K562 (cell line): ENCODE measurements around the gene SIGLEC11. TPM values are rescaled to one million over a fixed set of nuclear protein-coding genes. Genes with fewer than 3 reads are reported as not detected.

Experiments
- BRD4 ChIP-seq: fragments of 200-600 bp; sonication (generic); IDR thresholded peaks from 2 replicates; pipeline ENCODE4 v1.6.1; 2017; ENCODE audit warnings: inconsistent platforms
- BRF1 ChIP-seq: IDR thresholded peaks from 3 replicates; pipeline ENCODE4 v1.6.1; 2011; ENCODE audit warnings: borderline replicate concordance, mild to moderate bottlenecking; ENCODE audit not compliant: insufficient read length; ENCODE audit errors: extremely low read depth
- CTBP1 ChIP-seq: fragments of 450-650 bp; IDR thresholded peaks from 2 replicates; pipeline ENCODE4 v1.6.1; 2016; ENCODE audit warnings: borderline replicate concordance
- HEY1 ChIP-seq: fragments of 250-450 bp; sonication (Bioruptor Pico); IDR thresholded peaks from 2 replicates; pipeline ENCODE4 v1.5.0; 2020; ENCODE audit warnings: mild to moderate bottlenecking, moderate library complexity, borderline replicate concordance
- JUNB ChIP-seq: fragments of 450-650 bp; formaldehyde crosslinking; conservative IDR thresholded peaks from 2 replicates; pipeline ENCODE4 v1.4.0; 2020; ENCODE audit warnings: mild to moderate bottlenecking
- MLX ChIP-seq, 2 experiments: fragments of 450-650 bp in 1 of 2; sonication (generic) in 1 of 2; formaldehyde crosslinking; conservative IDR thresholded peaks; 2 replicates each; pipeline versions ENCODE4 v1.4.0 to v1.8.1; 2020 to 2022; ENCODE audit warnings: mild to moderate bottlenecking in 1 of 2, missing genetic modification reagents in 1 of 2
- NRF1 ChIP-seq, 2 experiments: fragments of 450-650 bp; IDR thresholded peaks in 1 of 2; conservative IDR thresholded peaks in 1 of 2; 2 replicates each; pipeline ENCODE4 v1.6.1; 2014; ENCODE audit warnings: mild to moderate bottlenecking in 2 of 2
- PML ChIP-seq: IDR thresholded peaks from 2 replicates; pipeline ENCODE4 v1.6.1; 2012; ENCODE audit warnings: low read length, inconsistent platforms
- POLR2A ChIP-seq: fragments of 450-650 bp; conservative IDR thresholded peaks from 2 replicates; pipeline ENCODE4 v1.6.1; 2016
- PYGO2 ChIP-seq: fragments of 450-650 bp; IDR thresholded peaks from 2 replicates; pipeline ENCODE4 v1.6.1; 2016; ENCODE audit warnings: mild to moderate bottlenecking, missing genetic modification characterization, moderate library complexity, missing compliant biosample characterization
- RFX1 ChIP-seq: fragments of 450-650 bp; IDR thresholded peaks from 2 replicates; pipeline ENCODE4 v1.6.1; 2016; ENCODE audit warnings: mild to moderate bottlenecking, moderate library complexity
- SMAD3 ChIP-seq: fragments of 450-650 bp; formaldehyde crosslinking; conservative IDR thresholded peaks from 2 replicates; pipeline ENCODE4 v1.4.0; 2020; ENCODE audit warnings: mild to moderate bottlenecking
- TEAD1 ChIP-seq, 2 experiments: fragments of 450-650 bp in 1 of 2; sonication (generic) in 1 of 2; formaldehyde crosslinking; IDR thresholded peaks; 2 replicates each; pipeline versions ENCODE4 v1.4.0 to v1.8.0; 2020 to 2022; ENCODE audit warnings: mild to moderate bottlenecking in 2 of 2, missing genetic modification reagents in 1 of 2
- ZNF561 ChIP-seq: fragments of 450-650 bp; formaldehyde crosslinking; conservative IDR thresholded peaks from 2 replicates; pipeline ENCODE4 v1.4.0; 2020; ENCODE audit warnings: mild to moderate bottlenecking, moderate library complexity
- ZNF740 ChIP-seq, 3 experiments: fragments of 200-800 bp in 1 of 3; sonication (Bioruptor generic) in 1 of 3; sonication (generic) in 1 of 3; formaldehyde crosslinking in 1 of 3; IDR thresholded peaks; 2 replicates each; pipeline versions ENCODE4 v1.6.1 to v1.8.0; 2016 to 2022; ENCODE audit warnings: mild to moderate bottlenecking in 2 of 3, missing compliant biosample characterization in 2 of 3, missing genetic modification characterization in 2 of 3, missing genetic modification reagents in 1 of 3
- polyA plus RNA-seq, 8 experiments: library from polyadenylated mRNA; depleted of rRNA in 4 of 8; stranded (reverse) in 5 of 8; unstranded in 3 of 8; fragments of >200 nt; fragmentation: Nextera tagmentation in 2 of 8; fragmentation: Illumina TruSeq in 1 of 8; extraction: Ambion mirVana in 2 of 8; extraction: Trizol in 1 of 8; gene quantifications; 2 replicates each; pipeline versions ENCODE4 v1.2.1 to v1.2.3, GENCODE V29; 2011 to 2014; ENCODE audit warnings: inconsistent platforms in 1 of 8, missing spikeins in 1 of 8
- total RNA-seq, 7 experiments: library from RNA; depleted of rRNA in 6 of 7; stranded (reverse); fragments of >200 nt in 6 of 7; fragmentation: Illumina TruSeq in 2 of 7; extraction: Trizol in 2 of 7; gene quantifications; 2 replicates each; pipeline versions ENCODE4 v1.2.1 to v1.2.3, GENCODE V29; 2011 to 2021; ENCODE audit warnings: low replicate concordance in 1 of 7
- TF ChIP-seq, protein P1 (sequence below): fragments of 450-650 bp; conservative IDR thresholded peaks from 2 replicates; pipeline ENCODE4 v1.6.1; 2016; ENCODE audit warnings: missing genetic modification characterization, low read depth, mild to moderate bottlenecking, missing compliant biosample characterization, moderate library complexity
- TF ChIP-seq, protein P2 (sequence below), 2 experiments: fragments of 450-650 bp; formaldehyde crosslinking in 1 of 2; IDR thresholded peaks; 2 replicates each; pipeline versions ENCODE4 v1.4.0 to v1.6.1; 2014 to 2020; ENCODE audit warnings: mild to moderate bottlenecking in 2 of 2, borderline replicate concordance in 1 of 2, low read depth in 1 of 2

SIGLEC11 gene
- total and polyA plus RNA-seq, 9 of the 15 experiments (the other 6 are each of a cell fraction or from before 2014, with no cell fraction given): not detected

- TF ChIP-seq RFX1 (no peak), BRD4 (no peak), ZNF740 (CRISPR knock-in tag; IDR thresholded peaks at IDR 0.05) (no peak), ZNF740 (tag; IDR thresholded peaks at IDR 0.05) (no peak), HEY1 (0 out of 2 replicates have a peak, but pooled peaks have one; percentile 10), TEAD1 (CRISPR knock-in tag; IDR thresholded peaks at IDR 0.05) (peak in 1 of 2 experiments; percentile 66; a peak in 1 of 4 replicates), PYGO2 (no peak), JUNB (CRISPR knock-in tag) (no peak), CTBP1 (peak; percentile 62), MLX (CRISPR knock-in tag; conservative IDR thresholded peaks at IDR 0.05) (peak in 1 of 2 experiments; percentile 49; a peak in 1 of 4 replicates), POLR2A (no peak), BRF1 (no peak), SMAD3 (CRISPR knock-in tag) (peak; percentile 86), PML (0 out of 2 replicates have a peak, but pooled peaks have one; percentile 19), ZNF561 (CRISPR knock-in tag) (peak; percentile 81; the same call in 1 of the 2 replicates), NRF1 (conservative IDR thresholded peaks at IDR 0.05 in 1 of 2, IDR thresholded peaks at IDR 0.05 in 1 of 2) (no peak)
- TF ChIP-seq, protein P1, sequence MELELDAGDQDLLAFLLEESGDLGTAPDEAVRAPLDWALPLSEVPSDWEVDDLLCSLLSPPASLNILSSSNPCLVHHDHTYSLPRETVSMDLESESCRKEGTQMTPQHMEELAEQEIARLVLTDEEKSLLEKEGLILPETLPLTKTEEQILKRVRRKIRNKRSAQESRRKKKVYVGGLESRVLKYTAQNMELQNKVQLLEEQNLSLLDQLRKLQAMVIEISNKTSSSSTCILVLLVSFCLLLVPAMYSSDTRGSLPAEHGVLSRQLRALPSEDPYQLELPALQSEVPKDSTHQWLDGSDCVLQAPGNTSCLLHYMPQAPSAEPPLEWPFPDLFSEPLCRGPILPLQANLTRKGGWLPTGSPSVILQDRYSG (tag): no peak
- TF ChIP-seq, protein P2, sequence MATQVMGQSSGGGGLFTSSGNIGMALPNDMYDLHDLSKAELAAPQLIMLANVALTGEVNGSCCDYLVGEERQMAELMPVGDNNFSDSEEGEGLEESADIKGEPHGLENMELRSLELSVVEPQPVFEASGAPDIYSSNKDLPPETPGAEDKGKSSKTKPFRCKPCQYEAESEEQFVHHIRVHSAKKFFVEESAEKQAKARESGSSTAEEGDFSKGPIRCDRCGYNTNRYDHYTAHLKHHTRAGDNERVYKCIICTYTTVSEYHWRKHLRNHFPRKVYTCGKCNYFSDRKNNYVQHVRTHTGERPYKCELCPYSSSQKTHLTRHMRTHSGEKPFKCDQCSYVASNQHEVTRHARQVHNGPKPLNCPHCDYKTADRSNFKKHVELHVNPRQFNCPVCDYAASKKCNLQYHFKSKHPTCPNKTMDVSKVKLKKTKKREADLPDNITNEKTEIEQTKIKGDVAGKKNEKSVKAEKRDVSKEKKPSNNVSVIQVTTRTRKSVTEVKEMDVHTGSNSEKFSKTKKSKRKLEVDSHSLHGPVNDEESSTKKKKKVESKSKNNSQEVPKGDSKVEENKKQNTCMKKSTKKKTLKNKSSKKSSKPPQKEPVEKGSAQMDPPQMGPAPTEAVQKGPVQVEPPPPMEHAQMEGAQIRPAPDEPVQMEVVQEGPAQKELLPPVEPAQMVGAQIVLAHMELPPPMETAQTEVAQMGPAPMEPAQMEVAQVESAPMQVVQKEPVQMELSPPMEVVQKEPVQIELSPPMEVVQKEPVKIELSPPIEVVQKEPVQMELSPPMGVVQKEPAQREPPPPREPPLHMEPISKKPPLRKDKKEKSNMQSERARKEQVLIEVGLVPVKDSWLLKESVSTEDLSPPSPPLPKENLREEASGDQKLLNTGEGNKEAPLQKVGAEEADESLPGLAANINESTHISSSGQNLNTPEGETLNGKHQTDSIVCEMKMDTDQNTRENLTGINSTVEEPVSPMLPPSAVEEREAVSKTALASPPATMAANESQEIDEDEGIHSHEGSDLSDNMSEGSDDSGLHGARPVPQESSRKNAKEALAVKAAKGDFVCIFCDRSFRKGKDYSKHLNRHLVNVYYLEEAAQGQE (IDR thresholded peaks at IDR 0.05; ENCODE audit: borderline replicate concordance): no peak
- TF ChIP-seq, protein P2 (CRISPR knock-in tag; IDR thresholded peaks at IDR 0.05; ENCODE audit: low read depth): peak; percentile 83
Measured at GRCh38 chr19:49933643-49934042, 27.3 kb downstream of the SIGLEC11 start (continued).
